IMR-90 (cell line): ENCODE results near the gene NLGN1. TPM values are rescaled to one million over a fixed set of nuclear protein-coding genes. Genes with fewer than 3 reads are reported as not detected.

Source experiments
- ATAC-seq: fragments of 200-7000 bp; cut with Tn5 transposase; 2 replicates; pipeline ENCODE4 v1.9.1; 2020; ENCODE audit warnings: low read depth, mild to moderate bottlenecking, moderate library complexity
- BruUV-seq: library from RNA; stranded (reverse); fragments of 400-500 nt; replicated peaks from 2 replicates; lab custom pipeline; 2021; lab: Mats Ljungman, UMichigan
- CTCF ChIA-PET: fragments of 300-600 bp; formaldehyde crosslinking; extraction: SDS; loops from one replicate; lab custom pipeline; 2021; ENCODE audit warnings: antibody characterized with exemption; lab: Yijun Ruan, JAX
- POLR2A ChIA-PET: fragments of 300-600 bp; sonication (Branson Sonifier 250); formaldehyde crosslinking; loops from one replicate; lab custom pipeline; 2022; ENCODE audit warnings: antibody characterized with exemption; ENCODE audit not compliant: unreplicated experiment; lab: Charles Lee
- DNase-seq: peaks from one replicate; pipeline ENCODE4 v3.0.0; 2013
- H2AFZ ChIP-seq: replicated peaks from 2 replicates; pipeline ENCODE3; 2013; ENCODE audit warnings: low read length, mild to moderate bottlenecking; ENCODE audit not compliant: poor library complexity
- H2AK5ac ChIP-seq: 2 replicates; pipeline ENCODE4 v1.6.1; 2013; ENCODE audit warnings: low read depth, low read length, inconsistent platforms
- H2AK9ac ChIP-seq: replicated peaks from 2 replicates; pipeline ENCODE3; 2013; ENCODE audit warnings: mild to moderate bottlenecking, low read depth, low read length, moderate library complexity; ENCODE audit not compliant: poor library complexity
- H2BK120ac ChIP-seq: 2 replicates; pipeline ENCODE4 v1.6.1; 2013; ENCODE audit warnings: low read depth, low read length, inconsistent platforms
- H2BK15ac ChIP-seq: 3 replicates; pipeline ENCODE4 v1.6.1; 2013; ENCODE audit warnings: low read depth, low read length, inconsistent platforms
- H2BK20ac ChIP-seq: 2 replicates; pipeline ENCODE4 v1.6.1; 2013; ENCODE audit warnings: low read depth, mild to moderate bottlenecking, inconsistent platforms, low read length, moderate library complexity
- H2BK5ac ChIP-seq: 2 replicates; pipeline ENCODE4 v1.6.1; 2013; ENCODE audit warnings: mild to moderate bottlenecking, low read depth, low read length, inconsistent platforms; ENCODE audit not compliant: poor library complexity, severe bottlenecking
- H3K14ac ChIP-seq: replicated peaks from 2 replicates; pipeline ENCODE4 v1.6.1; 2013; ENCODE audit warnings: low read depth, low read length, inconsistent platforms
- H3K18ac ChIP-seq: 2 replicates; pipeline ENCODE4 v1.6.1; 2013; ENCODE audit warnings: low read depth, low read length, control low read depth
- H3K23ac ChIP-seq: 2 replicates; pipeline ENCODE4 v1.6.1; 2013; ENCODE audit warnings: low read depth, low read length, inconsistent platforms
- H3K27ac ChIP-seq: 2 replicates; pipeline ENCODE4 v1.5.1; 2013; ENCODE audit warnings: mild to moderate bottlenecking, control low read depth, low read length; ENCODE audit not compliant: insufficient read depth
- H3K27me3 ChIP-seq: 2 replicates; pipeline ENCODE4 v1.6.1; 2013; ENCODE audit warnings: low read length; ENCODE audit not compliant: control insufficient read depth, insufficient read depth
- H3K36me3 ChIP-seq: 2 replicates; pipeline ENCODE4 v1.6.1; 2013; ENCODE audit warnings: low read length, mixed read lengths; ENCODE audit not compliant: control insufficient read depth, insufficient read depth
- H3K4ac ChIP-seq: 2 replicates; pipeline ENCODE4 v1.6.1; 2013; ENCODE audit warnings: low read depth, low read length, inconsistent platforms
- H3K4me1 ChIP-seq: 2 replicates; pipeline ENCODE4 v1.6.1; 2013; ENCODE audit warnings: low read length, mixed read lengths; ENCODE audit not compliant: control insufficient read depth, insufficient read depth
- H3K4me2 ChIP-seq: 2 replicates; pipeline ENCODE4 v1.6.1; 2013; ENCODE audit warnings: low read depth, mild to moderate bottlenecking, control low read depth, low read length, moderate library complexity
- H3K4me3 ChIP-seq: 2 replicates; pipeline ENCODE4 v1.5.1; 2013; ENCODE audit warnings: low read depth, mild to moderate bottlenecking, control low read depth, low read length, moderate library complexity; ENCODE audit not compliant: insufficient read depth
- H3K56ac ChIP-seq: 2 replicates; pipeline ENCODE4 v1.6.1; 2013; ENCODE audit warnings: low read length, inconsistent platforms; ENCODE audit not compliant: insufficient read depth; ENCODE audit errors: extremely low read depth
- H3K79me1 ChIP-seq, 2 experiments: 2 replicates each; pipeline ENCODE4 v1.6.1; 2013; ENCODE audit warnings: low read length in 2 of 2, inconsistent platforms in 1 of 2, low read depth in 1 of 2
- H3K9ac ChIP-seq: 2 replicates; pipeline ENCODE4 v1.6.1; 2013; ENCODE audit warnings: low read depth, low read length, control low read depth
- H3K9me1 ChIP-seq: 2 replicates; pipeline ENCODE4 v1.6.1; 2013; ENCODE audit warnings: low read length, inconsistent platforms; ENCODE audit not compliant: insufficient read depth
- H3K9me3 ChIP-seq: 2 replicates; pipeline ENCODE4 v1.6.1; 2013; ENCODE audit warnings: low read length; ENCODE audit not compliant: control insufficient read depth, insufficient read depth
- H4K20me1 ChIP-seq: 2 replicates; pipeline ENCODE4 v1.6.1; 2013; ENCODE audit warnings: low read length, inconsistent platforms; ENCODE audit not compliant: insufficient read depth
- H4K5ac ChIP-seq: 2 replicates; pipeline ENCODE4 v1.6.1; 2013; ENCODE audit warnings: mild to moderate bottlenecking, low read depth, low read length, control low read depth
- H4K8ac ChIP-seq, 2 experiments: 2 replicates each; pipeline ENCODE4 v1.6.1; 2013; ENCODE audit warnings: low read depth in 2 of 2, low read length in 2 of 2, control low read depth in 1 of 2, inconsistent platforms in 1 of 2
- H4K91ac ChIP-seq: 2 replicates; pipeline ENCODE4 v1.6.1; 2013; ENCODE audit warnings: low read depth, low read length, inconsistent platforms; ENCODE audit not compliant: insufficient read depth
- MAFK ChIP-seq: IDR thresholded peaks from 2 replicates; pipeline ENCODE4 v1.6.1; 2012; ENCODE audit warnings: low read depth, low read length, improper control_type of control experiment
- NFE2L2 ChIP-seq: fragments of 150-350 bp; IDR thresholded peaks from 2 replicates; pipeline ENCODE4 v1.6.1; 2016; ENCODE audit warnings: low read depth, mild to moderate bottlenecking, low read length
- WGBS, 2 experiments: methylation state at CpG; one replicate each; pipeline versions ENCODE4 v1.1.5 to v1.1.7; 2013; ENCODE audit warnings: missing lambda C conversion rate in 2 of 2; ENCODE audit not compliant: insufficient read length in 1 of 2; ENCODE audit errors: extremely low coverage in 2 of 2; 5-methylcytosine and 5-hydroxymethylcytosine counted together
- dilution Hi-C: fragments of 300-500 bp; cut with HindIII; formaldehyde crosslinking; loops from one replicate; pipeline ENCODE4 v1.14.3; 2018; ENCODE audit warnings: low sequenced_read_pairs; ENCODE audit not compliant: unreplicated experiment
- in situ Hi-C: fragments of 300-500 bp; cut with MboI; formaldehyde crosslinking; loops from 3 replicates; pipeline ENCODE4 v1.14.3; 2019; ENCODE audit warnings: low sequenced_read_pairs, inconsistent platforms, mixed read lengths
- intact Hi-C: fragments of 100-400 bp; cut with micrococcal nuclease; formaldehyde crosslinking; loops from 2 replicates; pipeline ENCODE4 v1.10.0; 2022
- polyA plus RNA-seq, 3 experiments: library from polyadenylated mRNA; depleted of rRNA; stranded (reverse); fragments of >200 nt; gene quantifications; 2 replicates each; pipeline ENCODE4 v1.2.3, GENCODE V29; 2012; ENCODE audit warnings: low replicate concordance in 1 of 3
- total RNA-seq: library from RNA; depleted of rRNA; stranded (reverse); fragments of >200 nt; gene quantifications from 2 replicates; pipeline ENCODE4 v1.2.3, GENCODE V29; 2012

The NLGN1 gene
- total and polyA plus RNA-seq, 2 of the 4 experiments (the other 2 are of a cell fraction) = 1.8 to 12.5 TPM

DNA sequence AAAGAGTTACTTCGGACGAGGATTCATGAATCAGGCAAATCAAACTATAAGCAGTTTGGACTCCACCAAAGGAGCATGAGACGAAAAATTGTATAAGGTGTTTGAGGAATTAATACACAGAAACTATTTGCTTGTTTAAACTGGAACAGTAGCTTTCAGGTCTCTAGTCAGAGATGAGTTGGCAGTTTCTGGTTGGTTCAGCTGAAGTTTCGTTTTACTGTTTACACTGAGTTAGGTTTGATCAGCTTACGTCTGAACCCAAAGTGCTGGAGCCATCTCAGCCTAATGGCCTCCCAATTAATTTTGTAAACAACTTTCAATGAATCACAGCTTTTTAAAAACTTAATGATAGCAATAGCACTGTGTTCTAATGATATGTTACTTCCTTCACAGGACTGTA lies 703.7 kb downstream of the NLGN1 start:
- no peak overlapping the region; a peak in 1 of 4 replicates for H4K8ac ChIP-seq
- dilution Hi-C loops = no loop called here
- TF ChIP-seq NFE2L2 (0 out of 2 replicates have a peak, but pooled peaks have one; percentile 24), MAFK (no peak)
- H3K9ac ChIP-seq = no peak overlapping the region
- no peak overlapping the region for H2AFZ ChIP-seq
- ChIA-PET POLR2A (interaction anchor here (0.6 kb wide), 1 partner anchor 19 kb away, joined by 3 read pairs; no protein-coding TSS in a partner anchor), CTCF (interaction anchor here (0.7 kb wide), 1 partner anchor 10 kb away, joined by 3 read pairs; no protein-coding TSS in a partner anchor)
- H3K79me1 ChIP-seq = no peaks in the 10 kb centered on the region
- no TSS peak for BruUV-seq
- no peak overlapping the region; the same call in 1 of the 2 replicates for H3K4me2 ChIP-seq
- peak; percentile 69 for DNase-seq
- no peak overlapping the region for H3K27ac ChIP-seq
- no peak overlapping the region for H3K14ac ChIP-seq
- no peaks in the 10 kb centered on the region for H4K20me1 ChIP-seq
- no peaks in the 10 kb centered on the region for H3K27me3 ChIP-seq
- H2BK20ac ChIP-seq = no peak overlapping the region
- H3K36me3 ChIP-seq = no peaks in the 10 kb centered on the region
- intact Hi-C loops = no loop called here
- no peak overlapping the region for H2BK5ac ChIP-seq
- no peak overlapping the region for H3K23ac ChIP-seq
- H2AK9ac ChIP-seq = no peak overlapping the region
- H3K4me3 ChIP-seq = no peak overlapping the region
- H3K56ac ChIP-seq = no peak overlapping the region
- H3K4me1 ChIP-seq = peaks cover 2% of the 10 kb centered on the region; the same call in 1 of the 2 replicates
- no CpG with 5 or more reads among the region's 5 CpGs for WGBS, 2 experiments
- peak; percentile 37; the same call in 1 of the 2 replicates for ATAC-seq
- no peaks in the 10 kb centered on the region; the same call in 1 of the 2 replicates for H3K9me1 ChIP-seq
- no peak overlapping the region for H3K4ac ChIP-seq
- H3K18ac ChIP-seq = no peak overlapping the region
- peak overlapping the region; percentile 30; the same call in 1 of the 2 replicates for H2BK120ac ChIP-seq
- no peak overlapping the region for H2BK15ac ChIP-seq
- H4K91ac ChIP-seq = no peak overlapping the region
- in situ Hi-C loops = no loop called here
- no peak overlapping the region for H2AK5ac ChIP-seq
- H4K5ac ChIP-seq = no peak overlapping the region
- no peaks in the 10 kb centered on the region for H3K9me3 ChIP-seq
